Diencephalon (tissue), 1 donor: ENCODE results near the gene GLUD1. TPM values are rescaled to one million over a fixed set of nuclear protein-coding genes. Genes with fewer than 3 reads are reported as not detected.

Experiments
- small RNA-seq: library from RNA; depleted of rRNA; stranded (forward); fragments of <200 nt; gene quantifications from one replicate; pipeline ENCODE3, GENCODE V24; 2014
- total RNA-seq: library from RNA; depleted of rRNA; stranded (reverse); fragments of >200 nt; gene quantifications from one replicate; pipeline ENCODE4 v1.2.3, GENCODE V29; 2014

The GLUD1 gene
- 407 TPM for total RNA-seq

DNA sequence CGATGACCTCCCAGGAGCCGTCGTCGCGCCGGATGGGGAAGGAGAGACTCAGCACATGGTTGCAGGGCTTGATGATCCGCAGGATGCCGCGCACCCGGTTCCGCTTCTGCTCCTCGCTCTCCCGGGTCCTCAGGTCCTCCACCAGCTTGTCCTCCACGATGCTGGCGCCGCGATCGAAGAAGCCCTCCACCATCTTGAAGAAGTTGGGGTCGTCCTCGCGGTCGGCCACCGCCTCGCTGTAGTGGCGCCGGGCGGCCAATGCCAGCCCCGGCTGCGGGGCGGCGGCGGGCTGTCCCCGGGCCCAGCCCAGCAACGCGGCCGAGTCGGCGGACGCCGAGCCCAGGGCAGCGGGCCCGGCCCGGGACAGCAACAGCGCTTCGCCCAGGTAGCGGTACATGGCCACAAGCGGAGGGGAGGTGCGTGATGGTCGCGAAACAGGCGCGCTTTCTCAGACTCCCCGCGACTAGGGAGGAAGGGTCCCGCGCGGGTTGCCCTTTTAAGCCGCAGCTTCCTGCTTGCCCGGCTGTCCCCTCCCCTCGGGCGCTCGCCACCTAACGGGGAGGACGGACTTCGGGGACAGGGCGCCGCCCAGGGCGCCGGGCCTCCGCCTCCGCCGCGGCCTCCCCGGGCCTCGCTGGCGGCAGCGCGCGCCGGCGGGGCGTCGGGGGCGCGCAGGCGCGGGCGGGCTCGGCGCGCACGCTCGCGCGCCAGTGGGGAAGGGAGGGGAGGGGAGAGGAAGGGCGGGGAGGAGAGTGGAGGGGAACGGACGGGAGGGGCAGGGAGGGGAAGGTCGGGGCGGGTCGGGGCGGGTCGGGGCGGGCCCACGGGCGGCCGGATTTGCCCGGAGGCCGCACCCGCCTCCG lies at the start of gene GLUD1, which contains the start of gene SHLD2:
Gene GLUD1 (minus strand): TSS at position 471 of the 863 bp plus-strand sequence. CDS start 74 bp downstream, at position 397.
Gene SHLD2 (plus strand): TSS at position 834 of the 863 bp plus-strand sequence. CDS start 56,149 bp downstream, outside the sequence.

DNA sequence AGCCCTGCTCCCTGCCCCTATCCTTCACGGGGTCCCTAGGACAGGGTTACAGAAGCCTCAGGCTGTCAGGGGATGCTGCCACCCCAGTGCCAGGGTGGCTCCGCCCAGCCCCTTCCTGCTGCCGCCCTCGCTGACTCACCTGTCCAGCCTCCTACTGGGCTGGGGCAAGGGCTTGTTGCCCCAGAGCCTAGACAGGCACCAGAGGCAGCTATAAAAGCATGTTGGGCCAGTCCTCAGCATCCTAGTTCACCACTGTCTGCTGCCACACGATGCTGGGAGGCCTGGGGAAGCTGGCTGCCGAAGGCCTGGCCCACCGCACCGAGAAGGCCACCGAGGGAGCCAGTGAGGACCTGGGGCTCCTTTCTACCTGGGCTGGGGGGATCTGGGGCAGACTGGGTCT lies 74.6 kb downstream of the GLUD1 start, which contains the start of gene FAM25A:
Gene FAM25A (plus strand): TSS at position 239 of the 400 bp plus-strand sequence. CDS start 31 bp downstream, at position 270.

Small RNA genes lying within 50 kb of the gene (small RNA-seq; reads per million reads assigned to genes)
- gene AL136982.5 = not detected
- not detected for gene FAM25A
- gene RNU6-529P = not detected

Other genes starting within 250 kb of the GLUD1 start
- 5.1 TPM for gene MMRN2, start 137.2 kb downstream of the GLUD1 start, total RNA-seq
- gene SNCG, start 136.2 kb downstream of the GLUD1 start, total RNA-seq = 29.1 TPM
- 4.8 TPM for gene ADIRF, start 126.4 kb downstream of the GLUD1 start, total RNA-seq
- not detected for gene FAM25A, start 74.5 kb downstream of the GLUD1 start, total RNA-seq
- gene SHLD2, start 363 bp upstream of the GLUD1 start, total RNA-seq = 36.9 TPM
- 2.3 TPM for gene NUTM2A, start 130.6 kb upstream of the GLUD1 start, total RNA-seq